ENCODE results near the gene RPN1. TPM values are rescaled to one million over a fixed set of nuclear protein-coding genes. Genes with fewer than 3 reads are reported as not detected.

RPN1 gene
- total and polyA plus RNA-seq, 2 of the 13 experiments (the other 11 are each of a cell fraction or from before 2014, with no cell fraction given) = 290 to 342 TPM

DNA sequence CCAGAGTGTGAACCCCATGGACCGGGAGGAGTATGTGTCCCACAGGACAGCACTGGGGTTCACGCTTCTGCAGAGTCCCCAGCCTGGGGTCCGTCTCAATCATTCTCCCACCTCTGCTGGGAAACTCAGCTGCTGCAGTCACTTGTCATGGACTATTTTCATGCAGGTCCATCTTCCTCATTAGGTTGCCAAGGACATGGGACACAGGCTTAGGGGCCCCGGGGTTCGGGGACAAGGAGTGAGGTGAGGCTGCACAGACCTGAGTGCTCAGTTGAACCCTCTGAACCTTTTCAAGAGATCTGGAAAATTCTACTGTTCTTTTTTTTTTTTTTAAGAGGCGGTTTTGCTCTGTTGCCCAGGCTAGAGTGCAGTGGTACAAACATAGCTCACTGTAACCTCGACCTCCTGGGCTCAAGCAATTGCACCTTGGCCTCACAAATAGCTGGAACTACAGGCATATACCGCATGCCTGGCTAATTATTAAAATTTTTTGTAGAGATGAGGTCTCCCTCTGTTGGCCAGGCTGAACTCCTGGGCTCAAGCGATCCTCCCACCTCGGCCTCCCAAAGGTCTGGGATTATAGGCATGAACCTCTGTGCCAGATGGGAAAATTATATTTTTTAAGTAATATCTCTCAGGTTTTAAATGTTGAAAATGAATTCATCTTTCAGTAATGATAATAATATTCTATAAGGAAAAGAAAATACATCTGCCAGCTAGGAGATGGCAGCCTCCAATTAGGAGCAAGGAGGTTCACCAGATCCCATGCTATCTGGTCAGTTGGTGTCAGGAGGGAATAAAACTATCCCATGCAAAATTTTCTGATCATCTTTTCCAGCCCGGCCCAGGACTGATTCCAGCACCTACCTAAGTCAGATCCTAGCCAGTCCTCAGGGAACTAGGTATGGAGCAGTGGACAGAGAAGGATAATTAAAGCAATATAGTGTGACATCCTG, 45.2 kb downstream of the RPN1 start (continued):
- TF ChIP-seq, protein P1, sequence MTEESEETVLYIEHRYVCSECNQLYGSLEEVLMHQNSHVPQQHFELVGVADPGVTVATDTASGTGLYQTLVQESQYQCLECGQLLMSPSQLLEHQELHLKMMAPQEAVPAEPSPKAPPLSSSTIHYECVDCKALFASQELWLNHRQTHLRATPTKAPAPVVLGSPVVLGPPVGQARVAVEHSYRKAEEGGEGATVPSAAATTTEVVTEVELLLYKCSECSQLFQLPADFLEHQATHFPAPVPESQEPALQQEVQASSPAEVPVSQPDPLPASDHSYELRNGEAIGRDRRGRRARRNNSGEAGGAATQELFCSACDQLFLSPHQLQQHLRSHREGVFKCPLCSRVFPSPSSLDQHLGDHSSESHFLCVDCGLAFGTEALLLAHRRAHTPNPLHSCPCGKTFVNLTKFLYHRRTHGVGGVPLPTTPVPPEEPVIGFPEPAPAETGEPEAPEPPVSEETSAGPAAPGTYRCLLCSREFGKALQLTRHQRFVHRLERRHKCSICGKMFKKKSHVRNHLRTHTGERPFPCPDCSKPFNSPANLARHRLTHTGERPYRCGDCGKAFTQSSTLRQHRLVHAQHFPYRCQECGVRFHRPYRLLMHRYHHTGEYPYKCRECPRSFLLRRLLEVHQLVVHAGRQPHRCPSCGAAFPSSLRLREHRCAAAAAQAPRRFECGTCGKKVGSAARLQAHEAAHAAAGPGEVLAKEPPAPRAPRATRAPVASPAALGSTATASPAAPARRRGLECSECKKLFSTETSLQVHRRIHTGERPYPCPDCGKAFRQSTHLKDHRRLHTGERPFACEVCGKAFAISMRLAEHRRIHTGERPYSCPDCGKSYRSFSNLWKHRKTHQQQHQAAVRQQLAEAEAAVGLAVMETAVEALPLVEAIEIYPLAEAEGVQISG (CRISPR knock-in tag; IDR thresholded peaks at IDR 0.05) = peak; percentile 62
- TF ChIP-seq SNRNP70 (IDR thresholded peaks at IDR 0.05; ENCODE audit: low read depth, low read length) (no peak), STAG1 (CRISPR knock-in tag; IDR thresholded peaks at IDR 0.05) (peak; percentile 43), ZNF335 (CRISPR knock-in tag; IDR thresholded peaks at IDR 0.05) (peak; percentile 40; the same call in 1 of the 2 replicates), CREM (IDR thresholded peaks at IDR 0.05) (0 out of 2 replicates have a peak, but pooled peaks have one; percentile 30), CREM (CRISPR knock-in tag; IDR thresholded peaks at IDR 0.05) (no peak), IKZF5 (CRISPR knock-in tag; IDR thresholded peaks at IDR 0.05) (0 out of 2 replicates have a peak, but pooled peaks have one; percentile 32), NR2C2 (CRISPR knock-in tag; IDR thresholded peaks at IDR 0.05; ENCODE audit: borderline replicate concordance) (0 out of 2 replicates have a peak, but pooled peaks have one; percentile 31), MTF1 (CRISPR knock-in tag; IDR thresholded peaks at IDR 0.05) (no peak), SMC3 (IDR thresholded peaks at IDR 0.05; ENCODE audit: low read length) (peak; percentile 50), YEATS4 (CRISPR knock-in tag; IDR thresholded peaks at IDR 0.05; ENCODE audit: borderline replicate concordance) (0 out of 2 replicates have a peak, but pooled peaks have one; percentile 39)

Measured in HepG2 (cell line).